Measurements from ENCODE around the gene COLEC11. TPM values are rescaled to one million over a fixed set of nuclear protein-coding genes. Genes with fewer than 3 reads are reported as not detected.
A peak's percentile ranks its signal among the peaks of the same experiment; 100 is the strongest.

COLEC11 gene
- total RNA-seq, 4 donors from 2014 or later, result 2.8 to 20.5 (median 9.1) TPM

DNA sequence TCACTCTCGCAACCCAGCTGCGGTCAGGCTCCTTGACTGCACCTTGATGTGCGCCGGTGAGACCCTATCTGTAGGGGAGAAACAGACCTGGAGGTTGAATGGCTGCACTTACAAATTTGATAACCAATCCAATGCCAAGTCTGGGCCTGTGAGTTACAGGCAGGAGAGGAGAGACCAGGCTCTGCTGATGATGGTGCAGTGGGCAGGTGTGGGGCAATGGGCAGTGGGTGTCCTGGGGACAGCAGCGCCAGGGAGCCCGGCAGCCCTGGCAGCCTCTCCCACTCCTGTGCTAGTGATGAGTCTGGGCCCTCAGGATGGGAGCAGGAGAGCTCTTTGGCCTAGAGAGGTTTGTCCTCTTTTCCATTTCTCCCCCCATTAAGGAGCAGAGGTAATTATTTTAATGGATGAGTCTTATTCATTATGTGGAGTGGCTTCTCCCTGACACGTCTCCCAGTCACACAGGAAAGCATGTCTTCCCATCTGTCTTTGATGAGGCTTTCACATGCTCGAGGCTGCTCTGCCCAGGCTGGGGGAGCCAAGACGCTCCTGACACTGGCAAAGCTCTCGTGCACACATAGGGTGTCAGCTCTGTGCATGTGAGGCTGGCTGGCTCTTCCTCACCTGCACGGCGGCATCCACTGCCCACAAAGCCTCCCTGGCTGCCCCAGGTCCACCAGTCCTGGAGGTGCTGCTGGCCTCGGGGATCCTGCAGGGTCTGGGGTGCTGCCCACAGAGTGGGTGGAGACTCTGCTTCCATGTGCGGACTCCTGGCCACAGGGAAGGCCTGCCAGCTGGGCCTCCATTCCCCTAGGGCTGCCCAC is 53.1 kb downstream of the COLEC11 start:
- Histone ChIP-seq H3K27me3 (no peaks in the 10 kb centered on the region), H3K9me3 (no peaks in the 10 kb centered on the region), H3K36me3 (no peaks in the 10 kb centered on the region), H3K27ac (no peak overlapping the region), H3K4me3 (replicated peaks in 1 of 3) (no peak overlapping the region), H3K4me1 (peaks cover 5 to 17% of the 10 kb centered on the region in 2 donors)
- intact Hi-C loops (cut with DNase I), result no loop called here
- 92 to 93% methylated on average over 12 to 14 of the region's 14 CpGs for WGBS, 2 donors
- DNase-seq, result no peak
- no peak for TF ChIP-seq POLR2A (IDR thresholded peaks at IDR 0.05)
- TF ChIP-seq, protein P1, sequence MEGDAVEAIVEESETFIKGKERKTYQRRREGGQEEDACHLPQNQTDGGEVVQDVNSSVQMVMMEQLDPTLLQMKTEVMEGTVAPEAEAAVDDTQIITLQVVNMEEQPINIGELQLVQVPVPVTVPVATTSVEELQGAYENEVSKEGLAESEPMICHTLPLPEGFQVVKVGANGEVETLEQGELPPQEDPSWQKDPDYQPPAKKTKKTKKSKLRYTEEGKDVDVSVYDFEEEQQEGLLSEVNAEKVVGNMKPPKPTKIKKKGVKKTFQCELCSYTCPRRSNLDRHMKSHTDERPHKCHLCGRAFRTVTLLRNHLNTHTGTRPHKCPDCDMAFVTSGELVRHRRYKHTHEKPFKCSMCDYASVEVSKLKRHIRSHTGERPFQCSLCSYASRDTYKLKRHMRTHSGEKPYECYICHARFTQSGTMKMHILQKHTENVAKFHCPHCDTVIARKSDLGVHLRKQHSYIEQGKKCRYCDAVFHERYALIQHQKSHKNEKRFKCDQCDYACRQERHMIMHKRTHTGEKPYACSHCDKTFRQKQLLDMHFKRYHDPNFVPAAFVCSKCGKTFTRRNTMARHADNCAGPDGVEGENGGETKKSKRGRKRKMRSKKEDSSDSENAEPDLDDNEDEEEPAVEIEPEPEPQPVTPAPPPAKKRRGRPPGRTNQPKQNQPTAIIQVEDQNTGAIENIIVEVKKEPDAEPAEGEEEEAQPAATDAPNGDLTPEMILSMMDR (IDR thresholded peaks at IDR 0.05), result no peak

DNA sequence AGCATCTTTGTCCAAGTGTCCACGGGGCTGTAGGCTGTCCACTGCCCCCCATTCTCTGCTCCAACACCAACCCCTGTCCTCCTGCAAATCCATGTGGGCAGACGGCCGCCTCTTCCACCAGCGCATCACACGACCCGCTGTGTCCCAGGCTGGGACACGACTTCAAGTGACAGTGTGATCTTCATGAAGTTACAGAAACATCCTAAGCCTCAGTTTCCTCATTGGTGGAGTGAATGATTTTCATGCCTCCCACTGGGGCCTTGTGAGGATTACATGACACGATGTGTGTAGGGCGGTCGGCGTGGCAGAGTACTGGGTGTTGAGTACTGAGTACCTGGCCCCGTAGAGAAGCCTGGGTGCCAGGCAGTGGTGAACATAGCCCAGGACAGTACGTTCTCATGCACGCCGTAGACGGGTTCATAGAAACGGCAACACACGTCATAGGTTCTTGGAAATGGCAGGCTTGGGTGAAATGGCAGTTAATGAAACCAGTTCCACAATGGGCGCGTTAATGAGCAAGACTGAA is 53.8 kb downstream of the COLEC11 start:
- intact Hi-C loops (cut with DNase I), result no loop called here
- H3K27ac ChIP-seq, result no peak overlapping the region
- peaks cover 5 to 17% of the 10 kb centered on the region in 2 donors for H3K4me1 ChIP-seq
- no peaks in the 10 kb centered on the region for H3K9me3 ChIP-seq
- no peaks in the 10 kb centered on the region for H3K27me3 ChIP-seq
- H3K4me3 ChIP-seq (replicated peaks in 1 of 3), result no peak overlapping the region
- no peak for DNase-seq
- WGBS, 2 donors, result 96 to 98% methylated on average over 17 to 20 of the region's 20 CpGs
- TF ChIP-seq, protein P1 (IDR thresholded peaks at IDR 0.05), result no peak
- TF ChIP-seq POLR2A (IDR thresholded peaks at IDR 0.05), result no peak
- H3K36me3 ChIP-seq, result no peaks in the 10 kb centered on the region

DNA sequence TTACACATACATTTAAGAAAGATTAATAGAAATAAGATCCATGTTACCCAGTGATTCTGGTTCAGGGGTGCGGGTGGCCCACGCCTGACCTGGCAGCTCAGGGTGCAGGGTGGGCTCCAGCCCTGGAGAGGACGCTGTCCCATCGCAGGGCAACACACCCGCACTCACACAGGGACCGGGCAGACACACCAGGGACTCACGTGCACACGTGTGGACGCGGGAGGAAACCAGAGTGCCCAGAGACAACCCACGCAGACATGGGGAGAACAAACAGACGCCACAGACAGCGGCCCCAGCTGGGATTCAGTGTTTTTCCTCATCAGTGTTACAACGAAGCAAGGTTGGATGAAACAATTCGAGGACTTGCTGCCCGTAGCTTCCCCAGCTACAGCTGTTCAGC is 54.7 kb downstream of the COLEC11 start:
- no peak for DNase-seq

DNA sequence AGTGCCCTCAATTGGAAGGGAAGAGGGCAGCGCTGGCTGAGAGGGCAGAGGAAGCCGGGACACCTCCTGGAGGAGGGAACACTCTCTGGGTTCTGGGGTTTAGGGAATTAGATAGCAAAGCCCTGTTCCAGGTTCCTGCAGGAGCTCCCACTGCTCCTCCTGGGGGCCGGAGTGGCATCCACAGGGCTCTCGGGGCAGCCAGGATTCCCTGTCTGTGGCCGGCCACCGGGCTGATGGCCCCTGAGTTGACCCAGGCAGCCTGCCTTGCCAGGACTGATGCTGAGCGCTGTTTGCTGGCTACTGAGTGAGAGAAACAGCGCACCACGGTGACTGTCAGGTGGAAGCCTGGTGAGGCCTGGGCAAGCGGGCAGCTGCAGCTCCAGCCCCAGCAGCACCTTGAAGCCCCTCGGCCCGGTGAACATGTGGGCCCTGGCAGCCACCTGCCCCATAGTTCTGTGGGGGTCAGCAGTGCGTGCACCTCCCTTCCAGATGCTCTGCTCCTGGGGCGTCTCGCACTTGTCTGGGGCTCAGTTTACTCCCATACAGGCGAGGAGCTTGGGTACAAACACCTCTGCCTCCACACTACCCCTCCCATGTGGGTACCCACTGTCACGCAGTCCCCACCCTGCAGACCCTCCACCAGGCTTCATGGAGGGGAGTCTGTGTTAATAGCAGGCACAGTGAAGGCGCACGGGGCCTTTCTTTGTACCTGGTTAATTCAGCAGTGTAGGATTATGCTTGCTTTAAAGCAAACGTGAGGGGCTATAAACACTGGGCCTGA is 55.4 kb downstream of the COLEC11 start:
- Histone ChIP-seq H3K4me1 (peaks cover 5 to 17% of the 10 kb centered on the region in 2 donors), H3K4me3 (replicated peaks in 1 of 3) (no peak overlapping the region), H3K36me3 (no peaks in the 10 kb centered on the region), H3K9me3 (no peaks in the 10 kb centered on the region), H3K27ac (peak overlapping the region in 1 of 3 donors; percentile 28), H3K27me3 (no peaks in the 10 kb centered on the region)
- WGBS, 2 donors, result 51 to 71% methylated on average over 6 to 12 of the region's 20 CpGs
- TF ChIP-seq POLR2A (IDR thresholded peaks at IDR 0.05), result no peak
- TF ChIP-seq, protein P1 (IDR thresholded peaks at IDR 0.05), result no peak
- intact Hi-C loops (cut with DNase I), result loop anchor here (10.0 kb wide), 1 partner anchor 96 kb away; the partner anchor contains the start of gene RNASEH1
- no peak for DNase-seq

More for the DNA sequence above, 54.7 kb downstream of the COLEC11 start:
- Histone ChIP-seq H3K27me3 (no peaks in the 10 kb centered on the region), H3K9me3 (no peaks in the 10 kb centered on the region), H3K4me3 (replicated peaks in 1 of 3) (no peak overlapping the region), H3K27ac (no peak overlapping the region), H3K36me3 (no peaks in the 10 kb centered on the region), H3K4me1 (peaks cover 5 to 17% of the 10 kb centered on the region in 2 donors)
- intact Hi-C loops (cut with DNase I), result no loop called here
- TF ChIP-seq, protein P1 (IDR thresholded peaks at IDR 0.05), result no peak
- TF ChIP-seq POLR2A (IDR thresholded peaks at IDR 0.05), result no peak
- 85 to 89% methylated on average over 14 to 15 of the region's 16 CpGs for WGBS, 2 donors
